Measurements from ENCODE around the gene PRXL2B.
"Not testable (repeated sequence)": the region's sequence is repeated elsewhere in the genome, so short reads cannot be mapped to it uniquely, and the experiment has no call there.

The PRXL2B gene

DNA sequence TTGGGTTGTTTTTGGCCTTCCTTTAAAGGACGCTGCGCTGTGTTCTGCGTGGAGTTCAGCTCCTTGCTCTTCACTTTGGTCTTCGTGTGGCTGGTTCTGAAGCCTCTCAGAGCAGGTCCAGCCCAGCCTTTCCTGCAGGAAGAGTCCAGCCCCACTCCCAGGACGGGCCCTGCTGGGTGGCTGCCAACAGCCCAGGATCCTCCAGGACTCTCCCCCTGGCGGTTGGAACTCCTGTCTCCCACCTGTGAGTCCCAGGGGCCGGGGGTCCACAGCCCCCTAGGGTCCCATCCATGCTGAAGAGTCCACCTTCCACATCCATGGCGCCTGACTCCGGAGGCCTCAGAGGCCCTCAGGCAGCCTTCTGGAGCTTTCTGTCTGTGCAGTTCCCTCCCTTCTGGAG, 35.0 kb upstream of the PRXL2B start:
- not testable (repeated sequence) for DNase-seq

DNA sequence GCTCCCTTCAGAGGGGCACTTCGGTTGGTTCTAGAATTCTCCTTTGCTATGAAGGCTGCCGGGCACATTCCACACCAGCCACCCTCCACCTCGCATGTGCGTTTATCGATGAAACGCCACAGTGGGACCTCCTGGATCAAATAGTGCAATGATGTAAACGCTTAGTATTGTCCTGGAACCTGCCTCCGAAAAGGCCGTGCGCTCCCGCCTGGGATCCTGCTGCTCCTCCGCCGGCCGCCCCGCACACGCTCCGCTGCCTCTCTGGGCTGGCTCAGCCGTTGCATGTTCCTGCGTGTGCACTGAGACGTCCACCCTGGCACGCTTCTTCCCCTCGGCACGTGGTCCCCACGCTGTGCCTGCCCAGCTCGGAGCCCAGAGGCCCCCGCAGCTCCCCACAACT, 34.4 kb upstream of the PRXL2B start:
- DNase-seq: no peak

DNA sequence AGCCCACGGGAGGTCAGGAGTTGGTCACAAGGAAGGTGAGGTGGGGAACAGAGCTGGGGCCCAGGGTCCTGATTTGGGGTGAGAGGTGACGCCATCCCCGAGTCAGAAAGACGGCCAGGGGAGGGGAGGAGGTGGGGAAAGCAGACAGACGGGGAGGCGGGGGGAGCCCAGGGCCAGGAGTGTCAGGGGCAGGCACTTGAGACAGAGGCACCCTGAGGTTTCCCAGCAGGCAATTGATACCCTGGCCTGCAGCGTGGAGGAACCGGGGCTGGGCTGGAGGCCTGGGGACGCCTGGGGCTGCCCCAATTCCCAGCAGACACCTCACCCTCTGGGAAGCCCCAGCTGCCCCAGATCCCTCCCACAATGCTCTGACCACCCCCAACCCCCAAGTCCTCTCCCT, 33.5 kb upstream of the PRXL2B start:
- DNase-seq: not testable (repeated sequence)

DNA sequence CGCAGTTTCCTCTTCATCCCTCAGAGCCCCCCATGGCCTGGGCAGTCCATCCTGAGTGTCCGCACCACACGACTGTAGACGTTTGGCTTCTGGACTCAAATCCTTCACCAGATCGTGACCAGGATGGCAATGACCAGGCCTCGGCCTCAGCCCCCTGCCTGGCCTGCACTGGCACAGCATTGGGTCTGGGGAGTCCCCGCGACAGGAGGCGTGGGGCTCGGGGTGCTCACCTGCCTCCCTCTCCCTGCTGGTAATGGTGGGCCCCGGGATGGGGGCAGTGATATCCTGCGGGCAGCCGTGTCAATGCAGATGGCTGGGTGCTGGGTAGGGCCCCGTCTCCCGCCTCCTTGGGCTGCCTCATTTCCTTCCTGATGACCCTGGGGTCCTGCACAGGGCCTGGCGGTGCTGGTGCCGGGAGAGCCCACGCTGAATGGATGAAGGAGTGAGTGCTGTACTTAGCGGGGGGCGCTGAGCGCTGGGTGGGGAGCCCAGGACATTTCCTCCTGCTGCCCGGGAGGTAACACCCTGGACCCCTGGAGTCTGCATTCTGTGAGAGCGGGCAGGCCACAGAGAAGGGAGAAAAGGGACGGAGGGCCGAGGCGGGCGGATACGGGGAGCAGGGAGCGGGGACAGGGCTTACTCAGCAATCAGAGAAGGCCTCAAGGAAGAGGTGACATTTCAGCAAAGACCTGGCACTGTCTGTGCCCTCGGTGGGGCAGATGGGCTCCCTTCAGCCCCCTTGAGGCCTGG, 32.5 kb upstream of the PRXL2B start:
- no peak for DNase-seq

DNA sequence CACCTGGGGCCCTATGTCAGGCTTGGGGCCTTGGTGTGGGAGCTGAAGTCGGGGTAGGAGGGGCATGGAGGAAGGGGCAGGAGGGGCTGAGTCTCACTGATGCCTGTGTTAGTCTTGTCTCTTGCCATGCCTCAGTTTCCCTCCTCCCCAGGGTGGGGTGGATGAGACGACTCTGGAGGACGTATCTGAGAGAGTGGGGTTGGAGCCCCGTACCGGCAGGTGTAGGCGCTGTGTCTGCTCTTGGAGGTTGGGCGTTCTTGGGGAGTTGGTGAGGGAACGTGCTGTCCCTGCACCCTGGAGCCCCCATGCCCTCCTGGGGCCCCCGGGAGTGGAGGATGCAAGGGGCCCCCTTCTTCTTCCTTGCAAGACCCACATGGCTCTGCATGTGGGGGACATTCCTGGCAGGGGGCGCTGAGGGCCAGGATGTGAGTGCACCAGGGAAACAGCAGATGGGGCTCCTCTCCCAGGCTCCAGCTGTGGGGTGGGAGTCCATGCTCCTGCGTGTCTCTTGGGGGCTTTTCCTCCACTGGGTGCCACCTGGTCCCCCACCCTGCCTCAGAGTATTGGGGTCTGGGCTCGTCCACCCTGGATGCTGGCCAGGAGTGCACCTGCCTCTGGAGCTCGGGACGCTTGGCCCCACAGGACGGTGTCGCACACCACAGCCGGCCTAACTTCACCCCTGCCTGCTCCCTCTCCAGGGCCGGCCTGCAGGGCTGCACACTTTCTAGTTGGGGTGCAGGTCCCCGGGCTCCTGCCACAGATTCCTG, 31.8 kb upstream of the PRXL2B start:
- DNase-seq: no peak

DNA sequence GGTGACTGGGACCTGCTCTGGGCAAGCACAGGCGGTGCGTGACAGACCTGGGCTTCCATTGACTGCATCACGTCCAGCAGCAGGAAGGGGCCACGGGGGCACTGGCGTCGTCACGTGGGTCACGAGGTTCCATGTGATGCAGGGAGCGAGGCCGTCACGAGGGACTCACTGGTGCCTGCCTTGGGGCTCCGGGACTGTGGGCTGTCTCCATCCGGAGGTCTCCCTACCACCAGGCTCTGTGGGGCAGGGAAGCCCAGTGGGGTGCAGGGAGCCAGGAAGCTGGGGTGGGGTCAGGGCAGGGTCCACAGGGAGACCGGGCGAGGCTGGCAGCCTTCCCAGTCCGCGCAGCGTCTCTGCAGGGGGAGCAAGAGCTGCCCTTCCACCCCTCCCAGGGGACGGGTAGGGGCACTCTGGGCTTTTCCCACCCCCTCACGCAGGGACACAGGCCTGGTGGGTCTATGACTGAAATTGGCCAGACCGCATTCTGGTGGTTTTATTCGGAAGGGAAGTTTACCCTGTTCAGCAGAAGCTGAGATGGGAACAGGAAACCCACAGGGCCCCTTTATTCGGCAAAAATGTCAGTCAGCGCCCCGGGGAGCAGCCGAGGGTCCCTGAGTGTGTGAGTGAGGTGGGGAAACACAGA, 30.8 kb upstream of the PRXL2B start:
- peak; percentile 53 for DNase-seq

DNA sequence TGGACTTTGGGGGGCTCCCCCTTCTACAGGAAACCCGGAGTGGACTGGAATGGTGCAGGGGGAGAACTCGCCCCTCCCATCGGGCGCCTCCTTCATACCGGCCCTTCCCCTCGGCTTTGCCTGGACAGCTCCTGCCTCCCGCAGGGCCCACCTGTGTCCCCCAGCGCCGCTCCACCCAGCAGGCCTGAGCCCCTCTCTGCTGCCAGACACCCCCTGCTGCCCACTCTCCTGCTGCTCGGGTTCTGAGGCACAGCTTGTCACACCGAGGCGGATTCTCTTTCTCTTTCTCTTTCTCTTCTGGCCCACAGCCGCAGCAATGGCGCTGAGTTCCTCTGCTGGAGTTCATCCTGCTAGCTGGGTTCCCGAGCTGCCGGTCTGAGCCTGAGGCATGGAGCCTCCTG, 30.3 kb upstream of the PRXL2B start, which contains the start of gene TNFRSF14:
Gene TNFRSF14, plus strand, starts transcription at position 95 of the 401 bp plus-strand sequence. Its CDS starts 294 bp downstream, at position 389.
- peak; percentile 67 for DNase-seq

DNA sequence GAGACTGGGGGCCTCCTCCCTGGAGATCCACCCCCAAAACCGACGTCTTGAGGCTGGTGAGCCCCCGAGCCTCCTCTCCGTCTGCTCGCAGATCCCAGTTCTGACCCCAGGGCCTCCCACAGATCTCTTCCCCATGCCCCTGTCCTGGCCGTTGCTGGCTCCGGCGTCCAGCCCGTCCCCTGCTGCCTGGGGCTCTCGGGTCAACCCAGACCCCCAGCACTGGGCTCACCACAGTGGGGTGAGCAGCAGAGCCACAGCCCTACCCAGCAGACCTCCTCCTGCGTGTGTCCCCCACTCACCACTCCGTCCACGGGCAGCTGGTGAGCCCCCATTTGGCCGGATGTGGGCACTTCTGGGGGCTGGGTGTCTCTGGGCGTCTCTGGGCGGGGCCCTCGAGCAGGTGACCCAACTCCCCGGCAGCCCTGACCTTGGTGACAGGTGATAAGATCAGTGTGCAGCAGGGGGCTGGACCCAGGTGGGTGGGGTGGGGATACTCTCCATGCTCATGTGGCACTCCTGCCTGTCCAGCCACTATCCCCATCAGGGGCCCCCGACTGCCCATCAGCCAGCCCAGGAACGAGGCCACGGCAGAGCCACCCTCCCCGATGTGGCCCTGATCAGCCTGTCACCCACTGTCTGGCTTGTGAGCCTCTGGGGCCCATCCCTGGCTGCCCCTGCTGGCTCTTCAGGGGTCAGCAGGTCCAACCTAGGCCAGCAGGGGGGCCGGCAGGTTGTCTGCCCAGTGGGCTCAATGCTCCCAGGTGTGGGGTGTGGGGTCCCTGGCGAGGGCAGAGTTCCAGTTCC, 29.7 kb upstream of the PRXL2B start:
- no peak for DNase-seq

DNA sequence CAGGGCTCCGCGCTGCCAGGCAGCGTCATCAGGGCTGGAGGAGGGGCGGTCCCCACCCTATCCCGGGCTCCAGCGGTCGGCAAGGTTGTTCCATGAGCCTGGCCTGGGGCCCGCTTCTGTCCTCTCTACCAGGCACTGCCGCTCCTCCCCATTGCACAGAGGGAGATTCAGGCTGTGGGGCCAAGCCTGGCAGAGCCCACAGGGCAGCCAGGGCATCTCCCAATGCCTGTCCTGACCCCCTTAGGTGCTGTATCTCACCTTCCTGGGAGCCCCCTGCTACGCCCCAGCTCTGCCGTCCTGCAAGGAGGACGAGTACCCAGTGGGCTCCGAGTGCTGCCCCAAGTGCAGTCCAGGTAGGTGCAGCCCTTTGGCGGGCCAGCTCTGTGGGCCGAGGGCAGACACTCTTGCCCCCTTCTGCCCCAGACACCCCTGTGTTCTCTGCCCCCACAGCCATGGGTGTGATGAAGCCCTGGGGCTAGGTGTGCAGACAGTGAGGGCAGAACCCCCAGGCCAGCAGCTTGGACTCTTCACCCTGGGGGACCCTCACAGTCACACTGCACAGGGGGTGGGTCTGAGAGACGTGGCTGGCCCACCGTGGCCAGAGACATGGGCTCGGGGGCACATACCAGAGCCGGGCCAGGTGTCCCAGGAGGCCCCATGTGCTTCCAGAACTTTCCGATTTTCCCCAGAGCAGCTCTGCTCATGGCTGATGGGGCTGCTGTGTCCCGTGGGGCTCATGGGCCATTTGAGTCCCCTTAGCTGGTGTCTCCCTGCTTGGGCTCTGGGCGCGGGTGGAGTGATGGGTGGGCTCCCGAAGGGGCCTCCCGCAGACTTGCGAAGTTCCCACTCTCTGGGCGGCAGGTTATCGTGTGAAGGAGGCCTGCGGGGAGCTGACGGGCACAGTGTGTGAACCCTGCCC, 28.8 kb upstream of the PRXL2B start:
- DNase-seq: no peak

DNA sequence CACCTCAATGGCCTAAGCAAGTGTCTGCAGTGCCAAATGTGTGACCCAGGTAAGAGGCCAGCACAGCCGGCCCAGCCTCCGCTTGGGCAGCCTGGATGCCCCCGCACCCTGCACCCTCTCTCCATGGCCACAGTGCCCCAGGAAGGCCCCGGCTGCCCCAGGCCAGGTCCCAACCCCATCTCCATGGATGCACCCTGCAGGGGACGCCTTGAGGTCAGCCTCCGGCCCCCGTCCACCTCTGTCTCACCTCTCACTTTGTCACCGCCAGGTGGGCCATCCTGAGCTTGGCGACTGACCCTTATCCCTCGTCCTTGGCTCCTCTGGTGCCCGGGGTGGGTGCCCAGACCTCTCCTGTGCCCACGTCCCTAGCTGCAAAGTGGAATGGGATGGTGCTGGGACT, 28.2 kb upstream of the PRXL2B start:
- no peak for DNase-seq

DNA sequence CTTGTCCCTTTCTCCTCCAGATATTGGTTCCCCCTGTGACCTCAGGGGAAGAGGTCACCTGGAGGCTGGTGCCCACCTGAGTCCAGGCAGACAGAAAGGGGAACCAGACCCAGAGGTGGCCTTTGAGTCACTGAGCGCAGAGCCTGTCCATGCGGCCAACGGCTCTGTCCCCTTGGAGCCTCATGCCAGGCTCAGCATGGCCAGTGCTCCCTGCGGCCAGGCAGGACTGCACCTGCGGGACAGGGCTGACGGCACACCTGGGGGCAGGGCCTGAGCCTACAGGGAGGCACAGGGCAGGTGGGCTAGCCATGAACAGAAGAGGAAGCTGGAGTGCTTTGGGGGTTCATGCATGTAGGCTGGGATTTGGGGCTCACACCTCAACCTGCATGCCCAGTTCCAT, 27.7 kb upstream of the PRXL2B start:
- no peak for DNase-seq

DNA sequence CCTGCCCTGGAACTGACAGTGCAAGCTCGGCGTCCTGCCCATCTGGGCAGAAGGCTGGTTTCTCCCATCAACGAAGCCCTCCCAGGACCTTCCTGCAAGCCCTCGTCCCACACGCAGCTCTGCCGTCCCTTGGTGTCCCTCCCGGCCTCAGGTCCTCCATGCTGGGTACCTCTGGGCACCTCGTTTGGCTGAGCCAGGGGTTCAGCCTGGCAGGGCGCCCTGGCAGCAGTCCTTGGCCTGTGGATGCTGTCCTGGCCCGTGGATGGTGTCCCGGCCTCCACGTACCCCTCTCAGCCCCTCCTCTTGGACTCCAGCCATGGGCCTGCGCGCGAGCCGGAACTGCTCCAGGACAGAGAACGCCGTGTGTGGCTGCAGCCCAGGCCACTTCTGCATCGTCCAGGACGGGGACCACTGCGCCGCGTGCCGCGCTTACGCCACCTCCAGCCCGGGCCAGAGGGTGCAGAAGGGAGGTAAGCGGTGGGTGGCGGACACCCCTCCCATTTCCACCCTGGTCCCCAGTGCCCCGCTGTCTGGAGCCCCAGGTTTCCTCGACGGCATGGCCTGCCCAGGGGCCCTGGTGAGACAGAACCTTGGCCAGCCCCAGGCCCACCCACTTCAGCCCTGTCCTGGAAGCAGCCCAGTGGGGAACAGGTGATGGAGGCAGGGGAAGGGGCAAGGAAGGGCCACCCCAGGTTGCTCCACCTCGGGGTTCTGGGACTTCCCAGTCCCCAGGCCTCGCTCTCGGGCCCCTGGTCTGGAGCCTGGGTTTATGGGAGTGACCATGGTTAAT, 26.9 kb upstream of the PRXL2B start:
- no peak for DNase-seq

DNA sequence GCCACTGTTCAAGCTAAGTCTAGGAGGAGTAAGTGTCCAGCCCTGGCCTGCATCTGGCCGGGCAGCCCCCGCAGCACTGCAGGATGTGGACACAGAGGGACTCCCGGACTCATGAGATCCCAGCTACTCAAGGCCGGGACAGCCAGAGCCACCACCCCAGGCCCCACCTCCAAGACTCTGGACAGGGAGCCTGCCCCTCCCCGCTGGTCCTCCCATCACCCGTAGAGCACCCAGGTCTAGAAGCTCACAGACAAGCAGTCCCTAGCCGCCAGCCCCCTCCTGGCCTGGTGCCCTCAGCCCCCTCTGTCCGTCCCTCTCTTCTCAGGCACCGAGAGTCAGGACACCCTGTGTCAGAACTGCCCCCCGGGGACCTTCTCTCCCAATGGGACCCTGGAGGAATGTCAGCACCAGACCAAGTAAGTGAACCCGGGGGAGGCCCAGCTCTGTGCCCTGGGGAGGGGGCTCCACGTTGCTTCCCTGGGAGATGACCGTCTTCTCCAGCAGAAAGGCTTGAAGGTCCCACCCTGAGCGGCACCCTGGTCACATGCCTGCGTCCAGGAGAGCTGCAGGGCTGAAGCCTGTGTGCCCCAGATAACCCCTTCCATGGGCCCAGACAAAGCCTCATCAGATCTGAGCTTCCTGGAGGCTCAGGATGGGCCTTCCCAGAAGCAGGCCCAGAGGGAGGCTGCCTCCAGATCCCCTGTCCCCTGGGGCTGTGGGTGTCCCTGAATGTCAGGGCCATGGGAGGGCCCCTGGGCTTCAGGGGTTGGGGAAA, 26.1 kb upstream of the PRXL2B start:
- no peak for DNase-seq

DNA sequence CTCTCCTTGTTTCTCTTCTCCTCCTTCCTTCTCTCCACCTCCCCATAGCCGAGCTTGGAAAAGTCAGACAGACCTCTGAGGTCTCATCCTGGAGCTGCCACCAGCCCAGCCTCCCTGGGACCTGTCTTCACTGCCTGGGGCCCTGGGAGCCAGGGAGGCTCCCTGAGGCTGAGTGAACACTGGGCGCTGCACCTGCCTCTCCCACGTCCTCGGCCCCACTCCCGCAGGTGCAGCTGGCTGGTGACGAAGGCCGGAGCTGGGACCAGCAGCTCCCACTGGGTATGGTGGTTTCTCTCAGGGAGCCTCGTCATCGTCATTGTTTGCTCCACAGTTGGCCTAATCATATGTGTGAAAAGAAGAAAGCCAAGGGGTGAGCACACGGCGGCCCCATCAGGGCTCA, 25.1 kb upstream of the PRXL2B start:
- no peak for DNase-seq

DNA sequence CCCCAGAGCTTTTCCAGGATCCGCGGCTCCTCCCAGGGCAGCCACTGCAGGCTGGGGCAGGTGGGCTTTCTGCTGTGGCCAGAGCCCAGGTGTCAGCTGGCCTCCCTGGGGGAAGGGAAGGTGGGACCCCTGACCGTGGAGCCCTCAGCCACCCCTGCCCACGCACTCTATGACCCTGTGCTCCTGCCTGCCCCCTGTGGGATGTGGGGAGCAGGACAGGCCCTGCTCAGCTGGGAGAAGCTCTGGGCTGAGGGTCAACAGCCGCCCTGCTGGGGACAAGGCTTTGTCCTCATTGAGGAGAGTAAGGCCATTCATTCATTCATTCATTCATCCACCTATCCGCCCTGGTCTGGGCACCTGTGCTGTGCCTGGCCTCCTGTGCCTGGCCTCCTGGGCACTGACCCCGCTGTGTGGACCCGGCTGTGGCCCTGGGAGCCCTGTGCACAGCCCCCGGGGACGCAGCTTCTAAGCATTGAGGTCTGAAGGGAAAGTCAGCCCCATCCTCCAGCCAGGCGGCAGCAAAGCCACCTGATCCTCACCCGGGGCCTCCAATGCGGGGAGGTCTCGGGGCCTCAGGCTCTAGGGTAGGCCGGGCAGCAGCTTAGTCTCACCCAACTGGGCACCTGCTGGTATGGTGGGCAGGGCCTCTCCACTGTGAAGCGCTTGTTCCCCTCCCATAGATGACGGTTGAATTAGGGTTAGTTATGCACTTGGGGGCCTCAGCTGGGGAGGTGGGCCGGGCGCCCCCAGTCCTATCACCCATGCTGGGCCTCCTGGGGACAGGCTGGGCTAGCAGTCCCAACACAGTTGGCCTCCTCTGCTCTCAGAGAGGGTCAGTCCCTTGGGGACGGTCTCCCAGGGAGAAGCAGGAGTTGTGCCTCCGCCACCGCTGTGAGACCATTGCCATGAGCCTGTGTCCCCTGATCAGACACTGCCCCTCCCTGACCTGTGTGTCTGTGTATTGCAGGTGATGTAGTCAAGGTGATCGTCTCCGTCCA, 24.4 kb upstream of the PRXL2B start:
- no peak for DNase-seq

DNA sequence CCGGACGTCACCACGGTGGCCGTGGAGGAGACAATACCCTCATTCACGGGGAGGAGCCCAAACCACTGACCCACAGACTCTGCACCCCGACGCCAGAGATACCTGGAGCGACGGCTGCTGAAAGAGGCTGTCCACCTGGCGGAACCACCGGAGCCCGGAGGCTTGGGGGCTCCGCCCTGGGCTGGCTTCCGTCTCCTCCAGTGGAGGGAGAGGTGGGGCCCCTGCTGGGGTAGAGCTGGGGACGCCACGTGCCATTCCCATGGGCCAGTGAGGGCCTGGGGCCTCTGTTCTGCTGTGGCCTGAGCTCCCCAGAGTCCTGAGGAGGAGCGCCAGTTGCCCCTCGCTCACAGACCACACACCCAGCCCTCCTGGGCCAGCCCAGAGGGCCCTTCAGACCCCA, 23.4 kb upstream of the PRXL2B start:
- DNase-seq: no peak

DNA sequence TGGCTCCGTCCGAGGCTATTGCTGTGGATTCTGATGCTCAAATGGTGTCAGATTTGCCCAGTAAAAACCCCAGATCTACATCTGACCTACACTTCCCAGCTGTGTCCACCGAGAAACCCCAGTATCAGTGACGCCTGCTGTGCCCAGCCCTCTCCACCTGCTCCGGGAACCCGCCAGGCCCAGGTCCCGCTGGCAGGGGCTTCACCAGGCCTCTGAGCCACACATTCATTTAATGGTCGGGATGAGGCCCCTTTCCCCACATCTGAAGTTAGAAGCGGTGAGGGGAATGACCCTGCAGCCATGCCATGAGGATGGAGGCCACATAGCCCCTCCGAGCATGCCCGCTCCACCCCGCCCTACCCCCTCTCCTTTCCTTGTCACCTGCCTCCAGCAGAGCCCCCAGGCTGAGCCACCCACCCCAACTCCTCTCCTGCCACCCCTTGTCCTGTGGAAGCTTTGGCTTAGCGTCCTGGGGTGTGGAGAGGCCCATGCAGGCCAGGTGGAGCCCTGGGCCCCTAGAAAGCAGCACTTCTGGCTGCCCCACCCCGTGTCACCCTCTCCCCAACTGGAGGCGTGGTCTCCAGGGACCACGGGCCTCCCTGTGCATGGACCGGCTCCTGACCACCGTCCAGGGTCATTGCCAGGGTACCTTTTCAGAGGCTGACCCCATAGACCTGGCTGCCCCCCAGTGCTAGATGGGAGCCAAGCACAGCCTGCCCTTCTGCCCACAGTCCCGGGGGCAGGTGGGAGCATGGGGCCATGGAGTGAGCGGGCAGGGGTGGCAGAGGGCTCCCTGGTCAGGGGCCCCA, 22.4 kb upstream of the PRXL2B start:
- DNase-seq: no peak

DNA sequence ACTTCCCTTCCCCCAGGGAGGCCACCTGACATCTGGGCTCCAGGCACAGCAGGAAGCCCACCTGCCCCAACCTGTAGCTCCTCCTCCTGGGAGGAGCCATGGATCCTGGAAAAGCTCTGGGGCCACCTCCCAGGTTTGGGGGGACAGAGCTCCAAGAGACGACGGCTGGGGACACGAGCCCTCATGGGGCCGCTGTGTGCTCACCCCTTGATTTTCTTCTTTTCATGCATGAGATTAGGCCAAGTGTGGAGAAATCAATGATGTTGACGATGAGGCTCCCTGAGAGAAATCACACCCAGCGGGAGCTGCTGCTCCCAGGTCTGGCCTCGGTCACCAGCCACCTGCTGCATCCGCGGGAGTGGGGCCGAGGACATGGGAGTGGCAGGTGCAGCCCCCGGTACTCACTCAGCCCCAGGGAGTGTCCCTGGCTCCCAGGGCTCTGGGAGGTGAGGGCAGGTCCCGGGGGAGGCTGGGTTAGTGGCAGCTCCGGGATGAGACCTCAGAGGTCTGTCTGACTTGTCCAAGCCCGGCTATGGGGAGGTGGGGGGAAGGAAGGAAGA, 21.7 kb upstream of the PRXL2B start:
- no peak for DNase-seq
